ENCODE measurements around the gene OSBPL1A.

DNA sequence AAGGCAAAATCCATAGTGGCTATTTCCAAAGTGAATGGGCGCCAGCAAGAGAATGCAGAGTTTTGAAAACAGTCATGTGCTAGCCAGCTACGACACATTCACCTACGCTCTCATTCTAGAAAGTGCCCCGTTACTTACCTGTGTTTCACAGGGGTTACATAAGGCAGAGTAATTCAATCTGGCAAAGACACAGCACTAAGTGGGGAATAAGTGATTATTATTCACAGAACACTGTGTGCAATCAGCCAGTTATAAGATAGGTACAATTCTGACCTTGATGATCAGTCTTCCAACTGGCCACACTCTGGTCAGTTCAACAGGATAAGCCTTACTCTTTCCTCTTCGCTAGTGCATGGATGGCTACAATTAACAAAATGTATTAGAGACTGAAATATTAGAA is 152.9 kb downstream of the OSBPL1A start:
- TF ChIP-seq POLR2A (IDR thresholded peaks at IDR 0.05) (no peak), CTCF (IDR thresholded peaks at IDR 0.05) (no peak)

Data from Peyer's patch (tissue), 4 donors.